HEK293T (cell line): ENCODE results near the gene MSX1.

Source experiments
- CTCF ChIA-PET: fragments of 350-600 bp; formaldehyde crosslinking; extraction: SDS; loops from one replicate; lab custom pipeline; 2021; ENCODE audit warnings: antibody characterized with exemption, inconsistent platforms; lab: Yijun Ruan, JAX
- POLR2A ChIA-PET: fragments of 350-600 bp; formaldehyde crosslinking; extraction: SDS; loops from one replicate; lab custom pipeline; 2020; ENCODE audit warnings: antibody characterized with exemption, inconsistent platforms; lab: Yijun Ruan, JAX
- DNase-seq: peaks from one replicate; pipeline ENCODE4 v3.0.0; 2012; ENCODE audit warnings: mixed read lengths; ENCODE audit errors: extremely low spot score
- ARNT ChIP-seq: fragments of 450-650 bp; IDR thresholded peaks from 2 replicates; pipeline ENCODE4 v1.6.1; 2017; ENCODE audit warnings: mild to moderate bottlenecking
- BHLHE40 ChIP-seq: fragments of 450-650 bp; IDR thresholded peaks from 2 replicates; pipeline ENCODE4 v1.6.1; 2016; ENCODE audit warnings: mild to moderate bottlenecking, moderate library complexity, borderline replicate concordance
- CTBP1 ChIP-seq: fragments of 450-650 bp; IDR thresholded peaks from 2 replicates; pipeline ENCODE4 v1.6.1; 2016; ENCODE audit warnings: borderline replicate concordance
- ELF4 ChIP-seq: fragments of 450-650 bp; IDR thresholded peaks from 2 replicates; pipeline ENCODE4 v1.6.1; 2017; ENCODE audit warnings: antibody characterized with exemption
- FOXA1 ChIP-seq: fragments of 450-650 bp; IDR thresholded peaks from 2 replicates; pipeline ENCODE4 v1.6.1; 2016; ENCODE audit warnings: mild to moderate bottlenecking
- FOXK2 ChIP-seq: fragments of 450-650 bp; IDR thresholded peaks from 2 replicates; pipeline ENCODE4 v1.6.1; 2016; ENCODE audit warnings: mild to moderate bottlenecking
- FOXM1 ChIP-seq: fragments of 450-650 bp; IDR thresholded peaks from 2 replicates; pipeline ENCODE4 v1.6.1; 2017; ENCODE audit warnings: mild to moderate bottlenecking, borderline replicate concordance
- HDGF ChIP-seq: fragments of 450-650 bp; IDR thresholded peaks from 2 replicates; pipeline ENCODE4 v1.6.1; 2017; ENCODE audit warnings: antibody characterized with exemption, borderline replicate concordance
- L3MBTL2 ChIP-seq: fragments of 450-650 bp; conservative IDR thresholded peaks from 2 replicates; pipeline ENCODE4 v1.6.1; 2016; ENCODE audit warnings: mild to moderate bottlenecking
- LEF1 ChIP-seq: fragments of 450-650 bp; IDR thresholded peaks from 2 replicates; pipeline ENCODE4 v1.6.1; 2017; ENCODE audit warnings: mild to moderate bottlenecking, borderline replicate concordance
- NFRKB ChIP-seq: fragments of 450-650 bp; IDR thresholded peaks from 2 replicates; pipeline ENCODE4 v1.6.1; 2016; ENCODE audit warnings: mild to moderate bottlenecking, moderate library complexity
- PKNOX1 ChIP-seq: fragments of 450-650 bp; IDR thresholded peaks from 2 replicates; pipeline ENCODE4 v1.6.1; 2016
- SP1 ChIP-seq: fragments of 450-650 bp; IDR thresholded peaks from 2 replicates; pipeline ENCODE4 v1.6.1; 2017
- SUZ12 ChIP-seq: fragments of 450-650 bp; IDR thresholded peaks from 2 replicates; pipeline ENCODE4 v1.6.1; 2016; ENCODE audit warnings: mild to moderate bottlenecking
- TARDBP ChIP-seq: fragments of 450-650 bp; IDR thresholded peaks from 2 replicates; pipeline ENCODE4 v1.6.1; 2016
- ZNF384 ChIP-seq: fragments of 450-650 bp; IDR thresholded peaks from 2 replicates; pipeline ENCODE4 v1.6.1; 2016

MSX1 gene

GRCh38 chr4:4851906-4852305 lies 7.6 kb upstream of the MSX1 start:
- CTCF ChIA-PET, result no interaction called here
- TF ChIP-seq L3MBTL2 (no peak), NFRKB (no peak), TARDBP (no peak), FOXA1 (no peak), SUZ12 (no peak), SP1 (no peak), PKNOX1 (no peak), HDGF (no peak), ELF4 (no peak), BHLHE40 (no peak), FOXM1 (no peak), ZNF384 (no peak), ARNT (no peak), LEF1 (no peak), CTBP1 (no peak), FOXK2 (no peak)

GRCh38 chr4:4852591-4853362 lies 6.7 kb upstream of the MSX1 start:
- POLR2A ChIA-PET, result no interaction called here
- TF ChIP-seq PKNOX1, result no peak
- no peak for TF ChIP-seq HDGF
- no peak for TF ChIP-seq SUZ12
- TF ChIP-seq FOXA1, result no peak
- no peak for TF ChIP-seq TARDBP
- TF ChIP-seq ZNF384, result no peak
- TF ChIP-seq ARNT, result no peak
- no peak for TF ChIP-seq SP1
- no peak for TF ChIP-seq BHLHE40
- no peak for TF ChIP-seq FOXM1
- no peak for TF ChIP-seq ELF4
- TF ChIP-seq L3MBTL2, result no peak
- TF ChIP-seq CTBP1, result no peak
- TF ChIP-seq NFRKB, result no peak
- no peak for DNase-seq
- CTCF ChIA-PET, result no interaction called here

More at GRCh38 chr4:4851906-4852305, 7.6 kb upstream of the MSX1 start:
- DNase-seq, result no peak
- POLR2A ChIA-PET, result no interaction called here

GRCh38 chr4:4853371-4853823 lies 6.1 kb upstream of the MSX1 start:
- DNase-seq, result no peak
- ChIA-PET CTCF (no interaction called here), POLR2A (no interaction called here)
- TF ChIP-seq L3MBTL2 (no peak), FOXM1 (no peak), FOXA1 (no peak), ZNF384 (no peak), FOXK2 (no peak), BHLHE40 (no peak), TARDBP (no peak), LEF1 (no peak), ELF4 (no peak), ARNT (no peak), PKNOX1 (no peak), NFRKB (no peak), CTBP1 (no peak), SP1 (no peak)

GRCh38 chr4:4853921-4854648 lies 5.4 kb upstream of the MSX1 start:
- no peak for TF ChIP-seq ZNF384
- TF ChIP-seq ELF4, result no peak
- TF ChIP-seq BHLHE40, result no peak
- no peak for TF ChIP-seq SP1
- ChIA-PET POLR2A (no interaction called here), CTCF (no interaction called here)
- no peak for DNase-seq

- DNase-seq, result no peak
- ChIA-PET POLR2A (no interaction called here), CTCF (no interaction called here)
- TF ChIP-seq L3MBTL2 (no peak), ZNF384 (no peak), LEF1 (no peak), FOXM1 (no peak)
These were observed 4.7 kb upstream of the MSX1 start for GRCh38 chr4:4854649-4855295.
